GM12878 (cell line): ENCODE results near the gene FAM120AOS. TPM values are rescaled to one million over a fixed set of nuclear protein-coding genes. Genes with fewer than 3 reads are reported as not detected.

Experiments used
- ATAC-seq: fragments of 200-7000 bp; cut with Tn5 transposase; 3 replicates; pipeline ENCODE4 v1.9.1; 2020; ENCODE audit warnings: mild to moderate bottlenecking, moderate library complexity
- BruUV-seq: library from RNA; stranded (reverse); fragments of 400-500 nt; replicated peaks from 2 replicates; lab custom pipeline; 2021; lab: Mats Ljungman, UMichigan
- CTCF ChIA-PET: fragments of 300-600 bp; sonication (Branson Sonifier 250); formaldehyde crosslinking; extraction: SDS; loops from one replicate; lab custom pipeline; 2021; ENCODE audit warnings: inconsistent platforms; lab: Yijun Ruan, JAX
- POLR2A ChIA-PET: fragments of 350-600 bp; formaldehyde crosslinking; extraction: SDS; loops from one replicate; lab custom pipeline; 2021; ENCODE audit warnings: inconsistent platforms; lab: Charles Lee
- RAD21 ChIA-PET: fragments of 300-600 bp; sonication (Branson Sonifier 250); formaldehyde crosslinking; loops from one replicate; lab custom pipeline; 2023; ENCODE audit warnings: antibody characterized with exemption; ENCODE audit not compliant: unreplicated experiment; lab: Charles Lee
- SMC1A ChIA-PET: fragments of 300-600 bp; sonication (Branson Sonifier 250); formaldehyde crosslinking; loops from one replicate; lab custom pipeline; 2023; ENCODE audit not compliant: unreplicated experiment, uncharacterized antibody; lab: Charles Lee
- DNase-seq: peaks from one replicate; pipeline ENCODE4 v3.0.0-alpha.2; 2011; ENCODE audit warnings: low read depth, low spot score
- FAIRE-seq: peaks from 3 replicates; lab custom pipeline; 2011; peaks lifted over from hg19 to GRCh38; lab: Jason Lieb, UNC
- H2AFZ ChIP-seq: 2 replicates; pipeline ENCODE4 v1.6.0; 2011; ENCODE audit warnings: low read depth, low read length, control low read depth; ENCODE audit not compliant: control insufficient read depth
- H3K27ac ChIP-seq: 2 replicates; pipeline ENCODE4 v1.5.1; 2011; ENCODE audit warnings: control low read depth; ENCODE audit not compliant: control insufficient read depth, insufficient read depth
- H3K27me3 ChIP-seq, 2 experiments: replicated peaks in 1 of 2; 2 replicates each; pipeline versions ENCODE4 v1.6.0 to v1.6.1; 2011; ENCODE audit warnings: low read length in 1 of 2; ENCODE audit not compliant: control insufficient read depth in 2 of 2, insufficient read depth in 2 of 2
- H3K36me3 ChIP-seq, 2 experiments: 2 replicates each; pipeline ENCODE4 v1.5.1; 2011; ENCODE audit warnings: low read length in 1 of 2; ENCODE audit not compliant: control insufficient read depth in 2 of 2, insufficient read depth in 2 of 2
- H3K4me1 ChIP-seq: 2 replicates; pipeline ENCODE4 v1.6.1; 2011; ENCODE audit warnings: mild to moderate bottlenecking, low read length, moderate library complexity, mixed read lengths; ENCODE audit not compliant: control insufficient read depth, insufficient read depth
- H3K4me2 ChIP-seq: 2 replicates; pipeline ENCODE4 v1.6.0; 2011; ENCODE audit warnings: control low read depth; ENCODE audit not compliant: control insufficient read depth, insufficient read depth
- H3K4me3 ChIP-seq: fragments of 200-600 bp; sonication (generic); 2 replicates; pipeline ENCODE4 v1.5.1; 2016
- H3K79me2 ChIP-seq: 2 replicates; pipeline ENCODE4 v1.6.0; 2011; ENCODE audit warnings: low read length; ENCODE audit not compliant: control insufficient read depth, insufficient read depth
- H3K9ac ChIP-seq: 2 replicates; pipeline ENCODE4 v1.8.0; 2011; ENCODE audit warnings: low read length, control low read depth, mixed read lengths; ENCODE audit not compliant: control insufficient read depth, insufficient read depth
- H3K9me3 ChIP-seq: replicated peaks from 3 replicates; pipeline ENCODE4 v1.5.1; 2011; ENCODE audit warnings: mild to moderate bottlenecking, low read length; ENCODE audit not compliant: control insufficient read depth, insufficient read depth
- H4K20me1 ChIP-seq: 2 replicates; pipeline ENCODE4 v1.6.0; 2011; ENCODE audit not compliant: control insufficient read depth, insufficient read depth
- GABPA ChIP-seq: IDR thresholded peaks from 2 replicates; pipeline ENCODE4 v1.6.1; 2014; ENCODE audit warnings: antibody characterized with exemption, low read depth, mild to moderate bottlenecking, inconsistent platforms
- KAT2A ChIP-seq: conservative IDR thresholded peaks from 2 replicates; pipeline ENCODE4 v1.6.1; 2011; ENCODE audit warnings: low read depth, low read length; ENCODE audit not compliant: control insufficient read depth
- MXI1 ChIP-seq: fragments of 150-350 bp; IDR thresholded peaks from 2 replicates; pipeline ENCODE4 v1.6.1; 2011; ENCODE audit warnings: low read depth, mild to moderate bottlenecking, inconsistent platforms, low read length, improper control_type of control experiment
- SREBF1 ChIP-seq: IDR thresholded peaks from 2 replicates; pipeline ENCODE4 v1.6.1; 2012; ENCODE audit warnings: mild to moderate bottlenecking, low read length
- TAF1 ChIP-seq: IDR thresholded peaks from 2 replicates; pipeline ENCODE4 v1.6.1; 2011; ENCODE audit warnings: mild to moderate bottlenecking, low read depth, low read length, borderline replicate concordance
- YY1 ChIP-seq: IDR thresholded peaks from 2 replicates; pipeline ENCODE4 v1.6.1; 2011; ENCODE audit warnings: low read depth, mild to moderate bottlenecking, low read length
- ZZZ3 ChIP-seq: IDR thresholded peaks from 2 replicates; pipeline ENCODE4 v1.6.1; 2011; ENCODE audit warnings: low read depth; ENCODE audit not compliant: control insufficient read depth, insufficient read length
- WGBS: methylation state at CpG from one replicate; pipeline ENCODE4 v1.1.6; 2016; ENCODE audit warnings: low lambda C conversion rate; ENCODE audit not compliant: insufficient replicate concordance, insufficient coverage; ENCODE audit errors: missing lambda C conversion rate; 5-methylcytosine and 5-hydroxymethylcytosine counted together
- in situ Hi-C: fragments of 300-500 bp; cut with MboI; formaldehyde crosslinking; loops from 9 replicates; pipeline ENCODE4 v1.14.3; 2018; ENCODE audit warnings: mixed read lengths
- intact Hi-C: fragments of 100-400 bp; cut with micrococcal nuclease; formaldehyde crosslinking; loops from one replicate; pipeline ENCODE4 v1.14.2; 2022; ENCODE audit not compliant: unreplicated experiment
- polyA plus RNA-seq, 11 experiments: library from polyadenylated mRNA; depleted of rRNA in 4 of 11; unstranded in 6 of 11; stranded (reverse) in 5 of 11; fragments of >200 nt; fragmentation: Nextera tagmentation in 4 of 11; fragmentation: Illumina TruSeq in 1 of 11; extraction: Ambion mirVana in 4 of 11; extraction: Trizol in 1 of 11; gene quantifications; 1 replicate in 1 of 11; 2 replicates in 10 of 11; pipeline versions ENCODE4 v1.2.1 to v1.2.3, GENCODE V29; 2011 to 2016; ENCODE audit warnings: inconsistent platforms in 2 of 11, missing spikeins in 2 of 11, low read depth in 1 of 11
- total RNA-seq, 4 experiments: library from RNA; depleted of rRNA in 3 of 4; stranded (reverse); fragments of >200 nt in 3 of 4; fragmentation: Illumina TruSeq in 1 of 4; extraction: Trizol in 1 of 4; gene quantifications; 2 replicates each; pipeline versions ENCODE4 v1.2.1 to v1.2.3, GENCODE V29; 2013 to 2021
- TF ChIP-seq, protein P1 (sequence below): fragments of 450-650 bp; formaldehyde crosslinking; IDR thresholded peaks from 2 replicates; pipeline ENCODE4 v1.4.0; 2020; ENCODE audit warnings: mild to moderate bottlenecking, moderate library complexity
- TF ChIP-seq, protein P2 (sequence below): fragments of 450-650 bp; IDR thresholded peaks from 2 replicates; pipeline ENCODE4 v1.6.1; 2014; ENCODE audit warnings: mild to moderate bottlenecking
- TF ChIP-seq, protein P3 (sequence below): fragments of 450-650 bp; formaldehyde crosslinking; IDR thresholded peaks from 2 replicates; pipeline ENCODE4 v1.5.0; 2022; ENCODE audit warnings: mild to moderate bottlenecking, missing genetic modification characterization
- TF ChIP-seq, protein P4 (sequence below): fragments of 150-350 bp; IDR thresholded peaks from 2 replicates; pipeline ENCODE4 v1.6.1; 2016; ENCODE audit warnings: low read depth, low read length

Gene FAM120AOS
- total and polyA plus RNA-seq, 10 of the 15 experiments (the other 5 are each of a cell fraction or from before 2014, with no cell fraction given) = 15.9 to 55.1 (median 34.6) TPM

DNA sequence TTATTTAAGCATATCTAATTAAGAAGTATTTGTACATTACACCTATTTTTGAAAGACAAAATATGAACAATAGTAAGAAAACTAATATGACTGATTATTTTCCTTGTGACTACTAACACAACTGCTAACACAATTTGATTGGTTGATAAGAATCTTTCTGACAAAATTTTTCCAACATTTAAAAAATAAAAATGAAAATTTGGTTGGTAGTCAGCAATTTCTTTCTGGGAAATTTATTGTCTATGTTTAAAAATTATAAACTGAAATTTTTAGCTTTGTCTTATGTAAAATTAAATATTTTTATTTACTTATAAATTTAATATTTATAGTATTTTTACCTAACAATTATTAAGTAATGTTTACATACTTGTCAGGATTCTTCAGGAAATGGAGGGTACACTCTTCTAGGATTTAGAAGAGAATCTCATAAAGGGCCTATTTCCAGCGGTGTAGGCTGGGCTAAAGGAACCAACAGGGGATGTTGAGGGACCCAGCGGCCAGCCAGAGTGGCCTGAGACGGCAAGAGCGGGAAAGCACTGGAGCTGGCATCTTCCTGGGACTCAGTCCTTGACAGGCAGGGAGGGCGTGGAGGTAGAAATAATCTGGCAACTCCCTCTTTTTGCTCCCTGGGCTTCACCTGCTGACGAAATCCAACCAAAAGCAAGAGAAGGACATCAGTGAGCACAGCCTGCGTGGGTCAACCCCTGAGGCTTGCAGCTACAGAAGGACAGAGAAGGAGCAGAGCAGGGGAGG, 16.6 kb downstream of the FAM120AOS start:
- no TSS peak for BruUV-seq
- H3K9ac ChIP-seq = no peak overlapping the region
- in situ Hi-C loops = no loop called here
- H3K9me3 ChIP-seq = no peaks in the 10 kb centered on the region
- H3K4me1 ChIP-seq = 0 out of 2 replicates have a peak, but pooled peaks cover 3% of the 10 kb centered on the region
- RAD21 ChIA-PET = no interaction called here
- no peak overlapping the region for H3K4me2 ChIP-seq
- no peaks in the 10 kb centered on the region for H3K27me3 ChIP-seq
- ATAC-seq = no peak
- FAIRE-seq = no peak
- no peak overlapping the region for H3K4me3 ChIP-seq
- H3K79me2 ChIP-seq = no peaks in the 10 kb centered on the region
- H4K20me1 ChIP-seq = no peaks in the 10 kb centered on the region
- intact Hi-C loops = no loop called here
- POLR2A ChIA-PET = no interaction called here
- DNase-seq = no peak
- CTCF ChIA-PET = interaction anchor here (0.7 kb wide), 1 partner anchor 134 kb away, joined by 3 read pairs; no protein-coding TSS in a partner anchor
- SMC1A ChIA-PET = interaction anchor here (0.8 to 1.3 kb wide), 4 partner anchors 10 to 129 kb away, joined by 3 read pairs; no protein-coding TSS in a partner anchor
- no peak overlapping the region for H3K27ac ChIP-seq
- no peaks in the 10 kb centered on the region for H3K36me3 ChIP-seq
- H2AFZ ChIP-seq = no peak overlapping the region
- WGBS = 67% methylated on average over 7 of the region's 7 CpGs
- TF ChIP-seq, protein P1, sequence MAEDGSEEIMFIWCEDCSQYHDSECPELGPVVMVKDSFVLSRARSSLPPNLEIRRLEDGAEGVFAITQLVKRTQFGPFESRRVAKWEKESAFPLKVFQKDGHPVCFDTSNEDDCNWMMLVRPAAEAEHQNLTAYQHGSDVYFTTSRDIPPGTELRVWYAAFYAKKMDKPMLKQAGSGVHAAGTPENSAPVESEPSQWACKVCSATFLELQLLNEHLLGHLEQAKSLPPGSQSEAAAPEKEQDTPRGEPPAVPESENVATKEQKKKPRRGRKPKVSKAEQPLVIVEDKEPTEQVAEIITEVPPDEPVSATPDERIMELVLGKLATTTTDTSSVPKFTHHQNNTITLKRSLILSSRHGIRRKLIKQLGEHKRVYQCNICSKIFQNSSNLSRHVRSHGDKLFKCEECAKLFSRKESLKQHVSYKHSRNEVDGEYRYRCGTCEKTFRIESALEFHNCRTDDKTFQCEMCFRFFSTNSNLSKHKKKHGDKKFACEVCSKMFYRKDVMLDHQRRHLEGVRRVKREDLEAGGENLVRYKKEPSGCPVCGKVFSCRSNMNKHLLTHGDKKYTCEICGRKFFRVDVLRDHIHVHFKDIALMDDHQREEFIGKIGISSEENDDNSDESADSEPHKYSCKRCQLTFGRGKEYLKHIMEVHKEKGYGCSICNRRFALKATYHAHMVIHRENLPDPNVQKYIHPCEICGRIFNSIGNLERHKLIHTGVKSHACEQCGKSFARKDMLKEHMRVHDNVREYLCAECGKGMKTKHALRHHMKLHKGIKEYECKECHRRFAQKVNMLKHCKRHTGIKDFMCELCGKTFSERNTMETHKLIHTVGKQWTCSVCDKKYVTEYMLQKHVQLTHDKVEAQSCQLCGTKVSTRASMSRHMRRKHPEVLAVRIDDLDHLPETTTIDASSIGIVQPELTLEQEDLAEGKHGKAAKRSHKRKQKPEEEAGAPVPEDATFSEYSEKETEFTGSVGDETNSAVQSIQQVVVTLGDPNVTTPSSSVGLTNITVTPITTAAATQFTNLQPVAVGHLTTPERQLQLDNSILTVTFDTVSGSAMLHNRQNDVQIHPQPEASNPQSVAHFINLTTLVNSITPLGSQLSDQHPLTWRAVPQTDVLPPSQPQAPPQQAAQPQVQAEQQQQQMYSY (CRISPR knock-in tag) = no peak
- no peak for TF ChIP-seq SREBF1
- no peak for TF ChIP-seq GABPA
- TF ChIP-seq ZZZ3 = no peak
- TF ChIP-seq, protein P2, sequence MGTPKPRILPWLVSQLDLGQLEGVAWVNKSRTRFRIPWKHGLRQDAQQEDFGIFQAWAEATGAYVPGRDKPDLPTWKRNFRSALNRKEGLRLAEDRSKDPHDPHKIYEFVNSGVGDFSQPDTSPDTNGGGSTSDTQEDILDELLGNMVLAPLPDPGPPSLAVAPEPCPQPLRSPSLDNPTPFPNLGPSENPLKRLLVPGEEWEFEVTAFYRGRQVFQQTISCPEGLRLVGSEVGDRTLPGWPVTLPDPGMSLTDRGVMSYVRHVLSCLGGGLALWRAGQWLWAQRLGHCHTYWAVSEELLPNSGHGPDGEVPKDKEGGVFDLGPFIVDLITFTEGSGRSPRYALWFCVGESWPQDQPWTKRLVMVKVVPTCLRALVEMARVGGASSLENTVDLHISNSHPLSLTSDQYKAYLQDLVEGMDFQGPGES = no peak
- no peak for TF ChIP-seq YY1
- TF ChIP-seq KAT2A = no peak
- TF ChIP-seq TAF1 = no peak
- TF ChIP-seq MXI1 = no peak
- TF ChIP-seq, protein P3, sequence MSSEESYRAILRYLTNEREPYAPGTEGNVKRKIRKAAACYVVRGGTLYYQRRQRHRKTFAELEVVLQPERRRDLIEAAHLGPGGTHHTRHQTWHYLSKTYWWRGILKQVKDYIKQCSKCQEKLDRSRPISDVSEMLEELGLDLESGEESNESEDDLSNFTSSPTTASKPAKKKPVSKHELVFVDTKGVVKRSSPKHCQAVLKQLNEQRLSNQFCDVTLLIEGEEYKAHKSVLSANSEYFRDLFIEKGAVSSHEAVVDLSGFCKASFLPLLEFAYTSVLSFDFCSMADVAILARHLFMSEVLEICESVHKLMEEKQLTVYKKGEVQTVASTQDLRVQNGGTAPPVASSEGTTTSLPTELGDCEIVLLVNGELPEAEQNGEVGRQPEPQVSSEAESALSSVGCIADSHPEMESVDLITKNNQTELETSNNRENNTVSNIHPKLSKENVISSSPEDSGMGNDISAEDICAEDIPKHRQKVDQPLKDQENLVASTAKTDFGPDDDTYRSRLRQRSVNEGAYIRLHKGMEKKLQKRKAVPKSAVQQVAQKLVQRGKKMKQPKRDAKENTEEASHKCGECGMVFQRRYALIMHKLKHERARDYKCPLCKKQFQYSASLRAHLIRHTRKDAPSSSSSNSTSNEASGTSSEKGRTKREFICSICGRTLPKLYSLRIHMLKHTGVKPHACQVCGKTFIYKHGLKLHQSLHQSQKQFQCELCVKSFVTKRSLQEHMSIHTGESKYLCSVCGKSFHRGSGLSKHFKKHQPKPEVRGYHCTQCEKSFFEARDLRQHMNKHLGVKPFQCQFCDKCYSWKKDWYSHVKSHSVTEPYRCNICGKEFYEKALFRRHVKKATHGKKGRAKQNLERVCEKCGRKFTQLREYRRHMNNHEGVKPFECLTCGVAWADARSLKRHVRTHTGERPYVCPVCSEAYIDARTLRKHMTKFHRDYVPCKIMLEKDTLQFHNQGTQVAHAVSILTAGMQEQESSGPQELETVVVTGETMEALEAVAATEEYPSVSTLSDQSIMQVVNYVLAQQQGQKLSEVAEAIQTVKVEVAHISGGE (CRISPR knock-in tag) = no peak
- TF ChIP-seq, protein P4, sequence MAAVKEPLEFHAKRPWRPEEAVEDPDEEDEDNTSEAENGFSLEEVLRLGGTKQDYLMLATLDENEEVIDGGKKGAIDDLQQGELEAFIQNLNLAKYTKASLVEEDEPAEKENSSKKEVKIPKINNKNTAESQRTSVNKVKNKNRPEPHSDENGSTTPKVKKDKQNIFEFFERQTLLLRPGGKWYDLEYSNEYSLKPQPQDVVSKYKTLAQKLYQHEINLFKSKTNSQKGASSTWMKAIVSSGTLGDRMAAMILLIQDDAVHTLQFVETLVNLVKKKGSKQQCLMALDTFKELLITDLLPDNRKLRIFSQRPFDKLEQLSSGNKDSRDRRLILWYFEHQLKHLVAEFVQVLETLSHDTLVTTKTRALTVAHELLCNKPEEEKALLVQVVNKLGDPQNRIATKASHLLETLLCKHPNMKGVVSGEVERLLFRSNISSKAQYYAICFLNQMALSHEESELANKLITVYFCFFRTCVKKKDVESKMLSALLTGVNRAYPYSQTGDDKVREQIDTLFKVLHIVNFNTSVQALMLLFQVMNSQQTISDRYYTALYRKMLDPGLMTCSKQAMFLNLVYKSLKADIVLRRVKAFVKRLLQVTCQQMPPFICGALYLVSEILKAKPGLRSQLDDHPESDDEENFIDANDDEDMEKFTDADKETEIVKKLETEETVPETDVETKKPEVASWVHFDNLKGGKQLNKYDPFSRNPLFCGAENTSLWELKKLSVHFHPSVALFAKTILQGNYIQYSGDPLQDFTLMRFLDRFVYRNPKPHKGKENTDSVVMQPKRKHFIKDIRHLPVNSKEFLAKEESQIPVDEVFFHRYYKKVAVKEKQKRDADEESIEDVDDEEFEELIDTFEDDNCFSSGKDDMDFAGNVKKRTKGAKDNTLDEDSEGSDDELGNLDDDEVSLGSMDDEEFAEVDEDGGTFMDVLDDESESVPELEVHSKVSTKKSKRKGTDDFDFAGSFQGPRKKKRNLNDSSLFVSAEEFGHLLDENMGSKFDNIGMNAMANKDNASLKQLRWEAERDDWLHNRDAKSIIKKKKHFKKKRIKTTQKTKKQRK = no peak
